IMR-90 (cell line): Measurements from ENCODE around the gene MRPL49. TPM values are rescaled to one million over a fixed set of nuclear protein-coding genes. Genes with fewer than 3 reads are reported as not detected.

Experiments used
- ATAC-seq: fragments of 200-7000 bp; cut with Tn5 transposase; 2 replicates; pipeline ENCODE4 v1.9.1; 2020; ENCODE audit warnings: low read depth, mild to moderate bottlenecking, moderate library complexity
- BruUV-seq: library from RNA; stranded (reverse); fragments of 400-500 nt; replicated peaks from 2 replicates; lab custom pipeline; 2021; lab: Mats Ljungman, UMichigan
- CTCF ChIA-PET: fragments of 300-600 bp; formaldehyde crosslinking; extraction: SDS; loops from one replicate; lab custom pipeline; 2021; ENCODE audit warnings: antibody characterized with exemption; lab: Yijun Ruan, JAX
- POLR2A ChIA-PET: fragments of 300-600 bp; sonication (Branson Sonifier 250); formaldehyde crosslinking; loops from one replicate; lab custom pipeline; 2022; ENCODE audit warnings: antibody characterized with exemption; ENCODE audit not compliant: unreplicated experiment; lab: Charles Lee
- DNase-seq: peaks from one replicate; pipeline ENCODE4 v3.0.0; 2013
- H2AFZ ChIP-seq: replicated peaks from 2 replicates; pipeline ENCODE3; 2013; ENCODE audit warnings: low read length, mild to moderate bottlenecking; ENCODE audit not compliant: poor library complexity
- H2AK5ac ChIP-seq: 2 replicates; pipeline ENCODE4 v1.6.1; 2013; ENCODE audit warnings: low read depth, low read length, inconsistent platforms
- H2AK9ac ChIP-seq: replicated peaks from 2 replicates; pipeline ENCODE3; 2013; ENCODE audit warnings: mild to moderate bottlenecking, low read depth, low read length, moderate library complexity; ENCODE audit not compliant: poor library complexity
- H2BK120ac ChIP-seq: 2 replicates; pipeline ENCODE4 v1.6.1; 2013; ENCODE audit warnings: low read depth, low read length, inconsistent platforms
- H2BK15ac ChIP-seq: 3 replicates; pipeline ENCODE4 v1.6.1; 2013; ENCODE audit warnings: low read depth, low read length, inconsistent platforms
- H2BK20ac ChIP-seq: 2 replicates; pipeline ENCODE4 v1.6.1; 2013; ENCODE audit warnings: low read depth, mild to moderate bottlenecking, inconsistent platforms, low read length, moderate library complexity
- H2BK5ac ChIP-seq: 2 replicates; pipeline ENCODE4 v1.6.1; 2013; ENCODE audit warnings: mild to moderate bottlenecking, low read depth, low read length, inconsistent platforms; ENCODE audit not compliant: poor library complexity, severe bottlenecking
- H3K14ac ChIP-seq: replicated peaks from 2 replicates; pipeline ENCODE4 v1.6.1; 2013; ENCODE audit warnings: low read depth, low read length, inconsistent platforms
- H3K18ac ChIP-seq: 2 replicates; pipeline ENCODE4 v1.6.1; 2013; ENCODE audit warnings: low read depth, low read length, control low read depth
- H3K23ac ChIP-seq: 2 replicates; pipeline ENCODE4 v1.6.1; 2013; ENCODE audit warnings: low read depth, low read length, inconsistent platforms
- H3K27ac ChIP-seq: 2 replicates; pipeline ENCODE4 v1.5.1; 2013; ENCODE audit warnings: mild to moderate bottlenecking, control low read depth, low read length; ENCODE audit not compliant: insufficient read depth
- H3K27me3 ChIP-seq: 2 replicates; pipeline ENCODE4 v1.6.1; 2013; ENCODE audit warnings: low read length; ENCODE audit not compliant: control insufficient read depth, insufficient read depth
- H3K36me3 ChIP-seq: 2 replicates; pipeline ENCODE4 v1.6.1; 2013; ENCODE audit warnings: low read length, mixed read lengths; ENCODE audit not compliant: control insufficient read depth, insufficient read depth
- H3K4ac ChIP-seq: 2 replicates; pipeline ENCODE4 v1.6.1; 2013; ENCODE audit warnings: low read depth, low read length, inconsistent platforms
- H3K4me1 ChIP-seq: 2 replicates; pipeline ENCODE4 v1.6.1; 2013; ENCODE audit warnings: low read length, mixed read lengths; ENCODE audit not compliant: control insufficient read depth, insufficient read depth
- H3K4me2 ChIP-seq: 2 replicates; pipeline ENCODE4 v1.6.1; 2013; ENCODE audit warnings: low read depth, mild to moderate bottlenecking, control low read depth, low read length, moderate library complexity
- H3K4me3 ChIP-seq: 2 replicates; pipeline ENCODE4 v1.5.1; 2013; ENCODE audit warnings: low read depth, mild to moderate bottlenecking, control low read depth, low read length, moderate library complexity; ENCODE audit not compliant: insufficient read depth
- H3K56ac ChIP-seq: 2 replicates; pipeline ENCODE4 v1.6.1; 2013; ENCODE audit warnings: low read length, inconsistent platforms; ENCODE audit not compliant: insufficient read depth; ENCODE audit errors: extremely low read depth
- H3K79me1 ChIP-seq, 2 experiments: 2 replicates each; pipeline ENCODE4 v1.6.1; 2013; ENCODE audit warnings: low read length in 2 of 2, inconsistent platforms in 1 of 2, low read depth in 1 of 2
- H3K9ac ChIP-seq: 2 replicates; pipeline ENCODE4 v1.6.1; 2013; ENCODE audit warnings: low read depth, low read length, control low read depth
- H3K9me1 ChIP-seq: 2 replicates; pipeline ENCODE4 v1.6.1; 2013; ENCODE audit warnings: low read length, inconsistent platforms; ENCODE audit not compliant: insufficient read depth
- H3K9me3 ChIP-seq: 2 replicates; pipeline ENCODE4 v1.6.1; 2013; ENCODE audit warnings: low read length; ENCODE audit not compliant: control insufficient read depth, insufficient read depth
- H4K20me1 ChIP-seq: 2 replicates; pipeline ENCODE4 v1.6.1; 2013; ENCODE audit warnings: low read length, inconsistent platforms; ENCODE audit not compliant: insufficient read depth
- H4K5ac ChIP-seq: 2 replicates; pipeline ENCODE4 v1.6.1; 2013; ENCODE audit warnings: mild to moderate bottlenecking, low read depth, low read length, control low read depth
- H4K8ac ChIP-seq, 2 experiments: 2 replicates each; pipeline ENCODE4 v1.6.1; 2013; ENCODE audit warnings: low read depth in 2 of 2, low read length in 2 of 2, control low read depth in 1 of 2, inconsistent platforms in 1 of 2
- H4K91ac ChIP-seq: 2 replicates; pipeline ENCODE4 v1.6.1; 2013; ENCODE audit warnings: low read depth, low read length, inconsistent platforms; ENCODE audit not compliant: insufficient read depth
- CEBPB ChIP-seq: IDR thresholded peaks from 2 replicates; pipeline ENCODE4 v1.6.1; 2012; ENCODE audit warnings: low read depth, low read length, improper control_type of control experiment
- MAZ ChIP-seq: IDR thresholded peaks from 2 replicates; pipeline ENCODE4 v1.6.1; 2012; ENCODE audit warnings: low read depth, mild to moderate bottlenecking, low read length, improper control_type of control experiment, moderate library complexity, borderline replicate concordance
- WGBS, 2 experiments: methylation state at CpG; one replicate each; pipeline versions ENCODE4 v1.1.5 to v1.1.7; 2013; ENCODE audit warnings: missing lambda C conversion rate in 2 of 2; ENCODE audit not compliant: insufficient read length in 1 of 2; ENCODE audit errors: extremely low coverage in 2 of 2; 5-methylcytosine and 5-hydroxymethylcytosine counted together
- dilution Hi-C: fragments of 300-500 bp; cut with HindIII; formaldehyde crosslinking; loops from one replicate; pipeline ENCODE4 v1.14.3; 2018; ENCODE audit warnings: low sequenced_read_pairs; ENCODE audit not compliant: unreplicated experiment
- in situ Hi-C: fragments of 300-500 bp; cut with MboI; formaldehyde crosslinking; loops from 3 replicates; pipeline ENCODE4 v1.14.3; 2019; ENCODE audit warnings: low sequenced_read_pairs, inconsistent platforms, mixed read lengths
- intact Hi-C: fragments of 100-400 bp; cut with micrococcal nuclease; formaldehyde crosslinking; loops from 2 replicates; pipeline ENCODE4 v1.10.0; 2022
- polyA plus RNA-seq, 3 experiments: library from polyadenylated mRNA; depleted of rRNA; stranded (reverse); fragments of >200 nt; gene quantifications; 2 replicates each; pipeline ENCODE4 v1.2.3, GENCODE V29; 2012; ENCODE audit warnings: low replicate concordance in 1 of 3
- total RNA-seq: library from RNA; depleted of rRNA; stranded (reverse); fragments of >200 nt; gene quantifications from 2 replicates; pipeline ENCODE4 v1.2.3, GENCODE V29; 2012

MRPL49 gene
- total and polyA plus RNA-seq, 2 of the 4 experiments (the other 2 are of a cell fraction): 55.2 to 56.8 TPM

DNA sequence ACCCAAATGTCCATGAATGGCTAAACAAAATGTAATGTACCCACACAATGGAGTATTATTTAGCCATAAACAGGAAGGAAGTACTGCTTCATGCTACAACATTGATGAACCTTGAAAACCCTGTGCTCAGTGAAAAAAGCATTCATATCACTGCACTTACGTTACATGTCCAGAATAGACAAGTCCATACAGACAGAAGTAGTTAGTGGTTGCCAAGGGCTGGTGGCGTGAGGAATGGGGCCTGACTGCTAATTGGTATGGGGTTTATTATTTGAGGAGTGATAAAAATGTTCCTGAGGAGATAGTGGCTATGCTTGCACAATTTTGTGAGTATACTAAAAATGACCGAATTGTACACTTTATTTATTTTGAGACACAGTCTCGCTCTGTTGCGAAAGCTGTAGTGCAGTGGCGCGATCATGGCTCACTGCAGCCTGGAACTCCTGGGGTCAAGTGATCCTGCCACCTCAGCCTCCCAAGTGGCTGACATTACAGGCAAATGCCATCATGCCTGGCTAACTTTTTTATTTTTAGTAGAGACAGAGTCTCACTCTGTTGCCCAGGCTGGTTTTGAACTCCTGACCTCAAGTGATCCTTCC is 19.9 kb downstream of the MRPL49 start:
- Histone ChIP-seq H2BK5ac (no peak overlapping the region), H3K9me1 (no peaks in the 10 kb centered on the region), H3K56ac (no peak overlapping the region), H3K4me3 (no peak overlapping the region), H3K23ac (no peak overlapping the region), H3K27me3 (peaks cover 17% of the 10 kb centered on the region), H3K14ac (no peak overlapping the region), H2BK15ac (no peak overlapping the region), H3K4me2 (no peak overlapping the region), H2AK5ac (no peak overlapping the region), H2AK9ac (no peak overlapping the region), H3K36me3 (no peaks in the 10 kb centered on the region), H4K91ac (no peak overlapping the region), H3K18ac (no peak overlapping the region), H4K8ac (no peak overlapping the region), H3K27ac (no peak overlapping the region), H3K4ac (no peak overlapping the region), H2BK120ac (no peak overlapping the region), H3K9ac (no peak overlapping the region), H3K4me1 (no peaks in the 10 kb centered on the region), H3K79me1 (no peaks in the 10 kb centered on the region), H4K20me1 (no peaks in the 10 kb centered on the region), H2BK20ac (no peak overlapping the region), H3K9me3 (no peaks in the 10 kb centered on the region), H2AFZ (no peak overlapping the region), H4K5ac (no peak overlapping the region)
- dilution Hi-C loops: no loop called here
- POLR2A ChIA-PET: no interaction called here
- no TSS peak for BruUV-seq
- no peak for ATAC-seq
- no peak for TF ChIP-seq MAZ
- TF ChIP-seq CEBPB: 0 out of 2 replicates have a peak, but pooled peaks have one; percentile 1
- 92% methylated on average over 5 of the region's 7 CpGs; no CpG with 5 or more reads in 1 of the 2 experiments for WGBS, 2 experiments
- intact Hi-C loops: no loop called here
- in situ Hi-C loops: no loop called here
- CTCF ChIA-PET: no interaction called here
- no peak for DNase-seq
